ENCODE results near the gene C6orf89. TPM values are rescaled to one million over a fixed set of nuclear protein-coding genes. Genes with fewer than 3 reads are reported as not detected.

The C6orf89 gene
- polyA plus RNA-seq, 3 donors = 19.2 to 37.5 (median 29.2) TPM

- Mint-ChIP-seq H3K4me1 (peaks cover 35% of the 10 kb centered on the region), H3K27me3 (ENCODE audit: low read depth in 3 of 3) (peaks cover 43 to 53% (median 50%) of the 10 kb centered on the region in 3 donors), H3K36me3 (peaks cover 8 to 15% of the 10 kb centered on the region in 2 donors), H3K9me3 (peaks cover 0 to 12% (median 5%) of the 10 kb centered on the region in 7 donors), H3K27ac (peak overlapping the region in 2 of 7 donors; percentile 57 to 58), H3K4me3 (peak overlapping the region; percentile 77 to 92)
- peak overlapping the region; percentile 15 for H3K9ac ChIP-seq (ENCODE audit: insufficient read depth, low read length, poor library complexity, severe bottlenecking)
- peaks cover 29 to 46% of the 10 kb centered on the region in 2 donors for H3K27me3 ChIP-seq (ENCODE audit: control insufficient read depth in 2 of 2, insufficient read depth in 2 of 2, low read length in 2 of 2)
- peaks cover 0 to 22% of the 10 kb centered on the region in 2 donors for H3K9me3 ChIP-seq (replicated peaks in 1 of 2; ENCODE audit: control insufficient read depth in 1 of 2, insufficient read depth in 1 of 2, low read length in 2 of 2)
- no peak for TF ChIP-seq CTCF (IDR thresholded peaks at IDR 0.05)
- H3K36me3 ChIP-seq (replicated peaks in 1 of 2; ENCODE audit: control insufficient read depth in 1 of 2, insufficient read depth in 2 of 2, low read length in 2 of 2) = no peaks in the 10 kb centered on the region
- peak in 1 of 3 donors; percentile 8 for DNase-seq
- intact Hi-C loops (cut with micrococcal nuclease) = loop anchor here in 1 of 2 donors (5.0 kb wide), 1 partner anchor 73 kb away; no protein-coding TSS in a partner anchor
- no peaks in the 10 kb centered on the region for H3K79me2 ChIP-seq (ENCODE audit: insufficient read depth, low read length)
- under 1% methylated on average over 38 of the region's 70 CpGs for WGBS (ENCODE audit: insufficient coverage)
- H3K27ac ChIP-seq (ENCODE audit: low read depth in 1 of 2, low read length in 2 of 2) = no peak overlapping the region
- H3K4me1 ChIP-seq (ENCODE audit: control insufficient read depth in 1 of 2, insufficient read depth in 2 of 2, low read length in 2 of 2) = peaks cover 26 to 34% of the 10 kb centered on the region in 2 donors
- H3K4me3 ChIP-seq (replicated peaks in 1 of 3; ENCODE audit: low read depth in 2 of 3, low read length in 3 of 3) = peak overlapping the region in 2 of 3 experiments; percentile 13 to 68
- H4K20me1 ChIP-seq (ENCODE audit: insufficient read depth, low read length) = no peaks in the 10 kb centered on the region
- peak overlapping the region; percentile 74 for H2AFZ ChIP-seq (ENCODE audit: insufficient read depth, low read depth, low read length, poor library complexity, severe bottlenecking)
- peak overlapping the region; percentile 78 for H3K4me2 ChIP-seq (replicated peaks; ENCODE audit: extremely low read depth, low read length, poor library complexity, severe bottlenecking)
Observed at GRCh38 chr6:36839749-36840431, 45.9 kb upstream of the C6orf89 start.

DNA sequence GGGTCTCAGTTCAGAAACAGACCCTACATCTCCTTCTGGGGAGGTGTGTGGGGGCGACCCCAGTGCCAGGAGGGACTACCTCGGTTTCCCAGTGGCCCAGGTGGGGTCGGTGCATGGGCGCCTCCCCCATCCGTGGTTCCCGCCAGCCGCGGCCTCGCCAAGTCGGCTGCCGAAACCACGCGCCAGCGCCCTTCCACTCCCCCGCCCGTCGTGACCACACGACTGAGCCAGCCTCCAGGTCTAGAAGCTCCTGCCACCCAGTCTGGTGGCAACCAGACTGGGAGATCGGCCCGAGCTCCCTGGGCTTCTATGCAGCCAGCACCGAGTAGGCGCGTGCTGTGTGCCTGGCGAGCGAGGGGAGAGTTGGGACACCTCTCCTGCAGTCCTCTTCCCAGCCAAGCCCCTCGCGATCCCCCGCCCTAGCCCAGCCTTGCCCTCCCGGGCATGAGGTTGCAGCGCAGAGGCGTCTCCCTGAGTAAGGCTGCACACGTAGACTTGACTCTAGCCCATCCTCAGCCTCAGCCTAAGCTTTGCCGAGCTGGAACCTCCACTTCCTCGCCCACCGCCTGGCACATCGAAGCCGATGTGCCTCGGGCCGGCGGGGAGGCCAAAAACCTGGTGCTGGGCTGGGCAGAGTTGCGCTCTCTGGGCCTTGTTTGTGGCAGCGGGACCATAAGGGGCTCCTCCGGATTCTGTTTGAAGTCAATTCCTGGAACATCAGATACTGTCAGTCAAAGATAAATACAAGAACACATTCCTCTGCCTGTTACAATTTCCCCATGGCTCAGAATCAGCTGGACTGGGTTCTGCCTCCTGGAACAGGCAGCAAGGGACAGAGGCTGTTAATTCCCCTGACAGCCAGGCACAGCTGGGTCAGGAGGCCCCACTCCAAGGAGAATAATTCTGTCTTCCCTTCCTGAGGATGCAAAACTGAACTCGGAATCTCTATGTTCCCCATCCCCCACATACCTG is 45.0 kb upstream of the C6orf89 start:
- no peak for TF ChIP-seq CTCF (IDR thresholded peaks at IDR 0.05)
- Mint-ChIP-seq H3K4me3 (peak overlapping the region; percentile 77 to 92), H3K9me3 (peaks cover 0 to 12% (median 5%) of the 10 kb centered on the region in 7 donors), H3K27me3 (ENCODE audit: low read depth in 3 of 3) (peaks cover 42 to 56% (median 46%) of the 10 kb centered on the region in 3 donors), H3K4me1 (peaks cover 35% of the 10 kb centered on the region), H3K27ac (no peak overlapping the region), H3K36me3 (peaks cover 8 to 15% of the 10 kb centered on the region in 2 donors)
- no peaks in the 10 kb centered on the region for H4K20me1 ChIP-seq (ENCODE audit: insufficient read depth, low read length)
- H3K4me2 ChIP-seq (replicated peaks; ENCODE audit: extremely low read depth, low read length, poor library complexity, severe bottlenecking) = peak overlapping the region; percentile 78
- no peaks in the 10 kb centered on the region for H3K79me2 ChIP-seq (ENCODE audit: insufficient read depth, low read length)
- H2AFZ ChIP-seq (ENCODE audit: insufficient read depth, low read depth, low read length, poor library complexity, severe bottlenecking) = peak overlapping the region; percentile 74
- WGBS (ENCODE audit: insufficient coverage) = 13% methylated on average over 42 of the region's 44 CpGs
- H3K27ac ChIP-seq (ENCODE audit: low read depth in 1 of 2, low read length in 2 of 2) = no peak overlapping the region
- peak overlapping the region in 1 of 3 experiments; percentile 68 for H3K4me3 ChIP-seq (replicated peaks in 1 of 3; ENCODE audit: low read depth in 2 of 3, low read length in 3 of 3)
- H3K36me3 ChIP-seq (replicated peaks in 1 of 2; ENCODE audit: control insufficient read depth in 1 of 2, insufficient read depth in 2 of 2, low read length in 2 of 2) = no peaks in the 10 kb centered on the region
- DNase-seq = no peak
- intact Hi-C loops (cut with micrococcal nuclease) = loop anchor here in 1 of 2 donors (5.0 kb wide), 1 partner anchor 73 kb away; no protein-coding TSS in a partner anchor
- peaks cover 26 to 34% of the 10 kb centered on the region in 2 donors for H3K4me1 ChIP-seq (ENCODE audit: control insufficient read depth in 1 of 2, insufficient read depth in 2 of 2, low read length in 2 of 2)
- peaks cover 0 to 22% of the 10 kb centered on the region in 2 donors for H3K9me3 ChIP-seq (replicated peaks in 1 of 2; ENCODE audit: control insufficient read depth in 1 of 2, insufficient read depth in 1 of 2, low read length in 2 of 2)
- peak overlapping the region; percentile 15 for H3K9ac ChIP-seq (ENCODE audit: insufficient read depth, low read length, poor library complexity, severe bottlenecking)
- H3K27me3 ChIP-seq (ENCODE audit: control insufficient read depth in 2 of 2, insufficient read depth in 2 of 2, low read length in 2 of 2) = peaks cover 29 to 46% of the 10 kb centered on the region in 2 donors

Measured in CD14-positive monocyte (primary cell).